ENCODE measurements around the gene MARCHF3.
"Not testable (repeated sequence)": the region's sequence is repeated elsewhere in the genome, so short reads cannot be mapped to it uniquely, and the experiment has no call there.

Gene MARCHF3, protein sequence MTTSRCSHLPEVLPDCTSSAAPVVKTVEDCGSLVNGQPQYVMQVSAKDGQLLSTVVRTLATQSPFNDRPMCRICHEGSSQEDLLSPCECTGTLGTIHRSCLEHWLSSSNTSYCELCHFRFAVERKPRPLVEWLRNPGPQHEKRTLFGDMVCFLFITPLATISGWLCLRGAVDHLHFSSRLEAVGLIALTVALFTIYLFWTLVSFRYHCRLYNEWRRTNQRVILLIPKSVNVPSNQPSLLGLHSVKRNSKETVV

GRCh38 chr5:127030259-127031146 is at the start of gene MARCHF3:
MARCHF3 (minus strand) TSS chr5:127030558; CDS start chr5:126918171, 112,387 bp downstream.
- peak; percentile 77 for DNase-seq

GRCh38 chr5:127079994-127080491 is 49.7 kb upstream of the MARCHF3 start:
- peak; percentile 66 for DNase-seq

DNA sequence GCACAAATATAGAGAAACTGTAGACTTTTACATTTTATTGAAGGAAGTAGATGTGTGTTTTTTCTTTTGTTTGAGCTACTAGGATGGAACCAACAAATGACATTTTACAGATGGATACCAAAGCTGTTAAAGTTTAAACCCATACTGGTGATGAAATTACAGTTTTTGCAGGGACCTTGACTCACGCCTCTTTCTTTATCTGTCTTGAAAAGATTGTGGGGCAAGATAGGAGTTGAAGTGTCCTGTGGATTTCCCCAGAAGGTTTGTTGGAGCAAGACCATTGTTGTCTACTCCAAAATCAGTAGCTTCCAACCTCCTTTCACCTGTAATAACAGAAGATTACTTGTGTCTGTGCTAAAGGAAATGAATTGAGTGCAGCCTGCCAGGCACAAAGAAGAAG is 47.0 kb upstream of the MARCHF3 start:
- no peak for DNase-seq

DNA sequence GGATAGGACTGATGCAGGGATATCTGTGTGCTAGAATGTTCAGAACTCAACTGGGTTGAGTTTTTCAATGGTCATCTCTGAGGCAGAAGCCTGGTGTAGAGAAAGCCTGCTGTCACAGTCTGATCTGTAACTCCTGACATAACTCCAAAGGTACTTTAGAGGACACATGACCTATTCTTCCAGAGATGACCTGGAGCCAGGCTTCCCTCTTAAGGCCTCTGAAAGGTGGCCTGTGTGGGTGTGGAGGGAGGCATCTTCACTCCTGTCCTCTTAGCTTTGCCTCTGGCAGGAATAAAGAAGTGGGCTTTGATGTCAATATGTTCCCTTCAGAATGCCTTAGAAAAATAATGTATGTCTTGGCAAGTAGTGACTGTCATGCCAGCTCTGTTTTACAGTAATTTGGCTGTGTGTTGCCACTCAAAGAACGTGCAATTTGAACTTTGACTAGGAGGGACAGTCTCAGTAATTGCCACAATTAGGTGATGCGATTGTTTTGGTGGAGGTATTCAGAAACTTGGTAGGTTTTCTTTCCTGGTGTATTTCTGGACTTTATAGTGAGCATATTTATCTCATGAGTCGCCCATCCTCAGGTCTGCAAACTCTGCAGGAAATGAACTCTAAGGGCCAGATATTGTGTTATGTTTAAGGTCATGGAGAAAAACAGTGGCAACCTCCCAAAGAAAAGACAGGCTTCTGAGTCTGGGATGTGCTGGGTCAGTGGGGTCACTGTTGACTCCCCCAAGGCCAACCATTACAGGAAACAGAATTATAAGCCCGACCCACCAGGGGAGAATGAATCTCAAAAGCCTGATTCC is 46.2 kb upstream of the MARCHF3 start:
- DNase-seq: no peak

GRCh38 chr5:127074466-127074865 is 44.1 kb upstream of the MARCHF3 start:
- no peak for DNase-seq

GRCh38 chr5:127072861-127073846 is 42.8 kb upstream of the MARCHF3 start, which contains the start of gene C5orf63:
C5orf63 (minus strand) TSS chr5:127073502; CDS start chr5:127058995, 14,507 bp downstream.
- DNase-seq: no peak

DNA sequence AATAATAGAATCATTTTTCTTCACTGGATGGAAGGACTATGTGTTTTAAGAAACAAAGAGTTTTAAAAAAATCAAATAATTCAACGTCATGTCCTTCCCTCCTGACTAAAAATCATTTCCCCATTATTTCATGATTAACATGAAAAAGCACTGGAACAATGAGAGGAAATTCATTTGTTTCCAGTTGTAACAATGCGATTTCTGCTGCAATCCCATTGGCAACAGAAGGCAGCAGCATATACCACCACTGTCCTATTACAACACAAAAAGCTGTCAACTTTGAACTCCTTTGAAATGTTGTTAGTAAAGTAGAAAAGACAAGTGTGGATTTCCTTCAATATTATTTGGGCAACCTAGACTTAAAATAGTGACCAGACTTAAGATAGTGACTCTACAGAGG is 39.9 kb upstream of the MARCHF3 start:
- no peak for DNase-seq

DNA sequence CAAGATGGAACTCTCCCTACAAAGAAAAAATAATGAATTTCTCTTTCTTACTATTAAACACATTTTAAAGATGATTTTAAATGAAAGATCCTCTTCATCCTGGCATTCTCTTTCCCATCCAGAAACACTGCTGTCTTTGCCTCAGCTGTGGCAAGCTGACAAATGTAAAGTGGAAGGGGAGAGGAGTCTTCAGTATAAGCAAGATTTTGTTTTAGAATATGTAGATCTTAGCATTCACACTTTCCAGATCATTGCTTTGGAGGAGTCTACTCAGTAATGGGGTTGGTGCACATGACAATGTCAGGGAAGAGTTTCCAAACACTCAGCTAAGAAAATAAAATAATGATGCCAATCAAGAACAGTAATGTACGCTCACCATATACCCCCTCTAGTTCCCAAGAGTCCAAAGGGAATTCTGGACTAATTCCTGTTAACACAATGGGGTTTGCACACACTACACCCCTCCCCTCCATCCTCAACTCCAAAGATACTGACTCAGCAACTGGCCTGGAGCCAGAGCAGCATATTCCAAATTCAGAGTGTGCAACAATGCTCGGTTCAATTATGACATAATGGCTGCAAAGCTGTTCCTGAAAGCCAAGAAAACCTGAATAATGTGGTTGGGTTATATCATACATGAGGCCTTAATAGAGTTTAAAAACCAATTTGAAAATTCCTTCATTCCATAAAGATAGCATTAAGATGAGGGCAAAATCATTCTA is 38.3 kb upstream of the MARCHF3 start:
- no peak for DNase-seq

DNA sequence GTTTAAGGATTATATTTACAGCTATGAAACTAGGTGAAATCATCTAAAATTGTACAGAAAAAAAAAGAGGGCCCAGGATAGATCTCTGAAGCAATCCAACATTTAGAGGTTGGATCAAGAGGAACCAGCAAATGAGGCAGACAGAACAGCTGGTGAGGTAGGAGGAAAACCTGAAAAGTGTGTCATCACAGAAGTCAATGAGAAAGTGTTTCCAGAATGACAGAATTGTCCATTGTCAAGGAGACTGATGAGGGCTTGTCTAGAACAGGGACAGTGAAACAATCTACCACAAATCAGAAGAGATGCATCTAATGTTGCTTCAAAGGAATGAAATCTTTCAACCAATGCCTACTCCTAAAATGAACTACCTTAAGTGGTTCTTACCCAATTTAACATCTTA is 36.4 kb upstream of the MARCHF3 start:
- DNase-seq: no peak

DNA sequence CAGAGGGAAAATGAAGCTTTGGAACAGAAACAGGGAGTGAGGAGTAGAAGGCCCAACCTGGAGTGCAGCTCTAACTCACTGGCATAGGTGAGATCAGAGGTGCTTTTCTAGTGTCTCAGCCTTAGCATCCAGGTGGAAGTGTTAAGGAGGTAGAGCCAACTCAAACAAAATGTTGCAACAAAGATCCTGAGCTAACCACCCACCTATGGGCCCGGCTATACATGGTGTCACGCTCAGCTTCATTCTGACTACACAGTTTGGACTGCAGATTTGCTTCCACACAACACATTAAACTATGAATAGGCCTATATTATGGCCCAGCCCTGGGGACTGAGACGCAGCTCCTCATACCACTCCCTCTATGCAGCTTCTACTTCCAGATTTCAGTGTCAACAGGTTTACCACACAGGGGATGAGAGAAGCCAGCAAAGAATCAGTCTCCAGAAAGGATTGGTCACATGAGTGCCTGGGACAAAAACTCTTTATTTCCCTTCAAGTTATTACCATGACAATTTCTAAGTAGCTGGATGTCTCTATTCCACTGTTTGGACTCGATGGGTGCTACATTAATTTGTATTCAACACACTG is 34.0 kb upstream of the MARCHF3 start:
- no peak for DNase-seq

- DNase-seq: no peak
Measured at GRCh38 chr5:127063257-127063913, 33.0 kb upstream of the MARCHF3 start.

GRCh38 chr5:127061956-127062355 is 31.6 kb upstream of the MARCHF3 start:
- DNase-seq: no peak

- no peak for DNase-seq
Measured at GRCh38 chr5:127061537-127061936, 31.2 kb upstream of the MARCHF3 start.

- DNase-seq: no peak
Measured at GRCh38 chr5:127060470-127060985, 30.2 kb upstream of the MARCHF3 start.

GRCh38 chr5:127056896-127057295 is 26.5 kb upstream of the MARCHF3 start:
- no peak for DNase-seq

DNA sequence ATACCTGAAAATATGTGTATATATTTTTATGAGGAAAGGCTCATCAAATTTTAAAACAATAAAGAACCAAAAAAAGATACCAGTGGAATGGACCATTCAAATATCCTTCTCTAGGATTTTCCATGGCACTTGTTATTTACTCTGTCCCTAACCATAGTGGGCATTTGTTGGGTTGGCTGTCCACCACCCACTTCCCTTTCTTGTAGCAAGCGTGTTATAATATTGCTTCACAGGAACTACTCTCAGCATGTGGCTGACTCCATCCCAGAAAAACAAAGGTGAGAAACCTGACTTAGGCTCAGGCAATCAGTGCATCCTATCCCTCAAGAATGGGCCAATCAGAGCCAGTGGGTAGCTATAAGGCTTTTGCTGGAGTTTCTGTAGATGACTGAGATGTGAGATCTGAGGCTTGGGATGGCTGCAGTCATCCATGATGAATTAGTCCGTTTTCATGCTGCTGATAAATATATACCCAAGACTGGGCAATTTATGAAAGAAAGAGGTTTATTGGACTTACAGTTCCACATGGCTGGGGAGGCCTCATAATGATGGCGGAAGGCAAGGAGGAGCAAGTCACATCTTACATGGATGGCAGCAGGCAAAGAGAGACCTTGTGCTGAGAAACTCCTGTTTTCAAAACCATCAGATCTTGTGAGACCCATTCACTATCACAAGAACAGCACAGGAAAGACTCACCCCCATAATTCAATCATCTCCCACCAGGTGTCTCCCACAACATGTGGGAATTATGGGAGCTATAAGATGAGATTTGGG is 25.7 kb upstream of the MARCHF3 start:
- no peak for DNase-seq

DNA sequence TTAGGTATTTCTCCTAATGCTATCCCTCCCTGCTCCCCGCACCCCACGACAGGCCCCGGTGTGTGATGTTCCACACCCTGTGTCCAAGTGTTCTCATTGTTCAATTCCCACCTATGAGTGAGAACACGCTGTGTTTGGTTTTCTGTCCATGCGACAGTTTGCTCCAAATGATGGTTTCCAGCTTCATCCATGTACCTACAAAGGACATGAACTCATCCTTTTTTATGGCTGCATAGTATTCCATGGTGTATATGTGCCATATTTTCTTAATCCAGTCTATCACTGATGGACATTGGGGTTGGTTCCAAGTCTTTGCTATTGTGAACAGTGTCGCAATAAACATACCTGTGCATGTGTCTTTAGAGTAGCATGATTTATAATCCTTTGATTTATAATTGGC is 23.2 kb upstream of the MARCHF3 start:
- DNase-seq: not testable (repeated sequence)

DNA sequence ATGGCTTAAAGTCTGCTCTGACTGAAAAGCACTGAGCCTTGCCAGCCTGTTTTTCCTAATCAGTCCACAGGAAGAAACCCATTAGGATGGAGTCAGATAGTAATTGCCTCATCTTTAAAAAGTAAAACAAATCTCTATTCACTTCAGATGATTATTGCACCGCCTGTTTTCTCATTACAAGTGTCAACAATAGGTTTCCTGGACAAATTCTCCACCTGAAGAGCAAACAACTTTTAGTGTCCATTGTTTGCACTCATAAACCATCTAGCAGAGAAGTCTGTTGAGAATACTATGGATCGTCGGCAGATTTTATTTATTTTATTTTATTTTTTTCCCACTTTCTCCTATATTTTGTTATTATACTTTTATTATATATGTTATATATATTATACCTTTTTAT is 22.7 kb upstream of the MARCHF3 start:
- no peak for DNase-seq

DNA sequence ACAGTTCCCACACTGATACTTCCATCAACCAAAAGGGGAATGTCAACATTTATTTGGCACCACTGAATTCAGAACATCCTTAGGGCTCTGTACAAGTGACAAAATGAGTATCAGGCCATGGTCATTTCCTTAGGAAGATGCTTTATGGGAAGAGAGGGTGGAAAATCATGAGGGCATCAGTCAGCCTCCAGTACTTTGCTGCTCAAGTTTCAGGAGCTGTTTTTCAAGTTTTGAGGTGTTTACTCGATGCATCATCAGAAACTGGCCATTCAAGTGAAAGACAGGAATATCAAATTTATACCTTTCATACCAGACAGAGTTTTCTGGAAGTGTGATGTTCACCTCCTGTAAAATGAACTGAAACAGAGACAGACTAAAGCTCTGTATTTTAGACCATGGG is 21.2 kb upstream of the MARCHF3 start:
- DNase-seq: no peak
